Neural progenitor cell (in vitro differentiated cells): ENCODE data around the gene OPCML.

Experiments
- EZH2 ChIP-seq: fragments of 200-600 bp; sonication (generic); IDR thresholded peaks from 2 replicates; pipeline ENCODE4 v1.6.1; 2017; ENCODE audit warnings: antibody characterized with exemption, mild to moderate bottlenecking, moderate library complexity
- TF ChIP-seq, protein P1 (sequence below): fragments of 200-600 bp; sonication (generic); IDR thresholded peaks from 2 replicates; pipeline ENCODE4 v1.5.1; 2017; ENCODE audit warnings: antibody characterized with exemption, mild to moderate bottlenecking

DNA sequence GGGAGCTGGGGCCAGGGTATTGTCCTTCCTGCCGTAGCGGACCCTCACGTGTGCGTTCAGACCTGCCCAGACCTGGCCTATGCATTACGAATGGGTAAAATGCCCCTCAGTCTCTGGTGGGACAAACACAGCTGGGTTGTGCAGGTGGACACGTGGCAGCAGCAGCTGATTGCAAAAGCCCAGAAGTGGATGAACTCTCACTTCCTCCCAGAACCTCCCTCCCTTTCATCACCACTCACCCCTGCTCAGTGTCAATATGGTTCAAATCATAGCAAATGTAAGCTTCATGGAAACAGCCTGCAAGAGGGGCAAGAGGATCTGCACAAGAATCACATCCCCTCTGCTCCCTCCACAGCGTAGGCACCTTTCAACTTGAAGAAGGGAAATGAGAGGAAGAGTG, 352.1 kb downstream of the OPCML start:
- TF ChIP-seq, protein P1, sequence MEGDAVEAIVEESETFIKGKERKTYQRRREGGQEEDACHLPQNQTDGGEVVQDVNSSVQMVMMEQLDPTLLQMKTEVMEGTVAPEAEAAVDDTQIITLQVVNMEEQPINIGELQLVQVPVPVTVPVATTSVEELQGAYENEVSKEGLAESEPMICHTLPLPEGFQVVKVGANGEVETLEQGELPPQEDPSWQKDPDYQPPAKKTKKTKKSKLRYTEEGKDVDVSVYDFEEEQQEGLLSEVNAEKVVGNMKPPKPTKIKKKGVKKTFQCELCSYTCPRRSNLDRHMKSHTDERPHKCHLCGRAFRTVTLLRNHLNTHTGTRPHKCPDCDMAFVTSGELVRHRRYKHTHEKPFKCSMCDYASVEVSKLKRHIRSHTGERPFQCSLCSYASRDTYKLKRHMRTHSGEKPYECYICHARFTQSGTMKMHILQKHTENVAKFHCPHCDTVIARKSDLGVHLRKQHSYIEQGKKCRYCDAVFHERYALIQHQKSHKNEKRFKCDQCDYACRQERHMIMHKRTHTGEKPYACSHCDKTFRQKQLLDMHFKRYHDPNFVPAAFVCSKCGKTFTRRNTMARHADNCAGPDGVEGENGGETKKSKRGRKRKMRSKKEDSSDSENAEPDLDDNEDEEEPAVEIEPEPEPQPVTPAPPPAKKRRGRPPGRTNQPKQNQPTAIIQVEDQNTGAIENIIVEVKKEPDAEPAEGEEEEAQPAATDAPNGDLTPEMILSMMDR, result no peak
- no peak for TF ChIP-seq EZH2
